Activated B cell treated with CpG ODN at 0.5 μM for 24 hours (primary cell): ENCODE measurements around the gene PSMB10. TPM values are rescaled to one million over a fixed set of nuclear protein-coding genes. Genes with fewer than 3 reads are reported as not detected.

Experiments used
- ATAC-seq: fragments of 200-7000 bp; cut with Tn5 transposase; one replicate; pipeline ENCODE4 v1.10.0; 2021; ENCODE audit warnings: low read depth, mild to moderate bottlenecking, moderate library complexity
- CTCF ChIA-PET: fragments of 350-600 bp; sonication (Branson Sonifier 250); formaldehyde crosslinking; loops from one replicate; lab custom pipeline; 2021; ENCODE audit warnings: antibody characterized with exemption; lab: Charles Lee
- POLR2A ChIA-PET: fragments of 350-600 bp; sonication (Branson Sonifier 250); formaldehyde crosslinking; loops from one replicate; lab custom pipeline; 2021; ENCODE audit warnings: antibody characterized with exemption; lab: Charles Lee
- DNase-seq: peaks from one replicate; pipeline ENCODE4 v3.0.0; 2022
- H3K27ac Mint-ChIP-seq: one replicate; pipeline ENCODE4 v1.8.0; 2020; ENCODE audit warnings: mixed read lengths
- H3K27me3 Mint-ChIP-seq: one replicate; pipeline ENCODE4 v1.8.0; 2021; ENCODE audit warnings: mixed read lengths
- H3K36me3 Mint-ChIP-seq: one replicate; pipeline ENCODE4 v1.8.0; 2021; ENCODE audit warnings: low read depth, mixed read lengths
- H3K4me1 Mint-ChIP-seq: one replicate; pipeline ENCODE4 v1.8.0; 2021; ENCODE audit warnings: mixed read lengths
- H3K4me3 Mint-ChIP-seq: one replicate; pipeline ENCODE4 v1.8.0; 2020; ENCODE audit warnings: mild to moderate bottlenecking, mixed read lengths
- H3K9me3 Mint-ChIP-seq: one replicate; pipeline ENCODE4 v1.8.0; 2020; ENCODE audit warnings: mixed read lengths
- intact Hi-C: fragments of 100-400 bp; cut with micrococcal nuclease; formaldehyde crosslinking; loops from one replicate; pipeline ENCODE4 v1.15.1; 2024
- total RNA-seq: library from RNA; stranded (reverse); gene quantifications from 2 replicates; pipeline ENCODE4 v1.2.3, GENCODE V29; 2022
- TF ChIP-seq, protein P1 (sequence below): fragments of 200-600 bp; IDR thresholded peaks from one replicate; pipeline ENCODE4 v1.8.0; 2022; ENCODE audit warnings: antibody characterized with exemption, mild to moderate bottlenecking

Gene PSMB10
- total RNA-seq, 1 donor from 2014 or later: 202 TPM

DNA sequence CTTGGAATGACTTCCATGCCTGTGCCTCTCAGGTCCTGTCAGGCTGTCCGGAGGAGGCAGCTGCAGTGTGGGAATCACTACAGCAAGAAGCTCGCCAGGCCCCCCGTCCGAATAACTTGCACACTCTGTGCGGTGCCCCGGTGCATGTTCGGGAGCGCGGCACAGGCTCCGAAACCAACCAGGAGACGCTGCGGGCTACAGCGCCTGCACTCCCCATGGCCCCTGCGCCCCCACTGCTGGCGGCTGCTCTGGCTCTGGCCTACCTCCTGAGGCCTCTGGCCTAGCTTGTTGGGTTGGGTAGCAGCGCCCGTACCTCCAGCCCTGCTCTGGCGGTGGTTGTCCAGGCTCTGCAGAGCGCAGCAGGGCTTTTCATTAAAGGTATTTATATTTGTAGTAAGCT is 50.7 kb downstream of the PSMB10 start:
- DNase-seq: no peak
- POLR2A ChIA-PET: interaction anchor here (1.1 kb wide), 1 partner anchor 13 kb away, joined by 3 read pairs; the partner anchor contains the start of gene EDC4

DNA sequence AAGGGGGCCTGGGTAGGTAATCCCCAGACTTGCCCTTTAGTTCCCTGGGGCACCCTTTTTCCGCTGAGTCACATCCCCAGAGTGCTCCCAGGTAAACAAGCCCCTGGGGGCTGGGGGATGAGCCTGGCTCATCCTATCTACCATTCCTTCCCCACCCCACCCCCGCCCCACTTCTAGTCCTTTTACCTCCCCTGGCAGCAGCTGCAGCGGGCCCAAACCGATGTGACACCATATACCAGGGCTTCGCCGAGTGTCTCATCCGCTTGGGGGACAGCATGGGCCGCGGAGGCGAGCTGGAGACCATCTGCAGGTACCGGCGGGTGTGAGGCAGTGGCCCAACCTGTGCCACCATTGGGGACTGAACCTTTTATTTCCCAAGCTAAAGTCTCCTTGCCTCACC is 51.1 kb downstream of the PSMB10 start:
- ATAC-seq: no peak
- H3K27me3 Mint-ChIP-seq: no peaks in the 10 kb centered on the region
- no peak overlapping the region for H3K4me3 Mint-ChIP-seq
- POLR2A ChIA-PET: interaction anchor here (0.5 to 1.1 kb wide), 3 partner anchors 12 to 128 kb away, joined by 3 read pairs; partner anchors contain the start of gene EDC4
- intact Hi-C loops: no loop called here
- no peaks in the 10 kb centered on the region for H3K9me3 Mint-ChIP-seq
- TF ChIP-seq, protein P1, sequence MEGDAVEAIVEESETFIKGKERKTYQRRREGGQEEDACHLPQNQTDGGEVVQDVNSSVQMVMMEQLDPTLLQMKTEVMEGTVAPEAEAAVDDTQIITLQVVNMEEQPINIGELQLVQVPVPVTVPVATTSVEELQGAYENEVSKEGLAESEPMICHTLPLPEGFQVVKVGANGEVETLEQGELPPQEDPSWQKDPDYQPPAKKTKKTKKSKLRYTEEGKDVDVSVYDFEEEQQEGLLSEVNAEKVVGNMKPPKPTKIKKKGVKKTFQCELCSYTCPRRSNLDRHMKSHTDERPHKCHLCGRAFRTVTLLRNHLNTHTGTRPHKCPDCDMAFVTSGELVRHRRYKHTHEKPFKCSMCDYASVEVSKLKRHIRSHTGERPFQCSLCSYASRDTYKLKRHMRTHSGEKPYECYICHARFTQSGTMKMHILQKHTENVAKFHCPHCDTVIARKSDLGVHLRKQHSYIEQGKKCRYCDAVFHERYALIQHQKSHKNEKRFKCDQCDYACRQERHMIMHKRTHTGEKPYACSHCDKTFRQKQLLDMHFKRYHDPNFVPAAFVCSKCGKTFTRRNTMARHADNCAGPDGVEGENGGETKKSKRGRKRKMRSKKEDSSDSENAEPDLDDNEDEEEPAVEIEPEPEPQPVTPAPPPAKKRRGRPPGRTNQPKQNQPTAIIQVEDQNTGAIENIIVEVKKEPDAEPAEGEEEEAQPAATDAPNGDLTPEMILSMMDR: no peak
- no peak for DNase-seq
- CTCF ChIA-PET: interaction anchor here (1.0 to 5.8 kb wide), 3 partner anchors 39 to 155 kb away, joined by 3 to 79 read pairs (median 4); no protein-coding TSS in a partner anchor
- no peaks in the 10 kb centered on the region for H3K4me1 Mint-ChIP-seq
- peaks cover 50% of the 10 kb centered on the region for H3K36me3 Mint-ChIP-seq
- H3K27ac Mint-ChIP-seq: no peak overlapping the region

More for the DNA sequence above, 50.7 kb downstream of the PSMB10 start:
- H3K36me3 Mint-ChIP-seq: peaks cover 46% of the 10 kb centered on the region
- no peak overlapping the region for H3K27ac Mint-ChIP-seq
- intact Hi-C loops: no loop called here
- no peak for ATAC-seq
- no peaks in the 10 kb centered on the region for H3K27me3 Mint-ChIP-seq
- CTCF ChIA-PET: interaction anchor here (1.0 to 5.8 kb wide), 4 partner anchors 39 to 155 kb away, joined by 3 to 79 read pairs (median 4); no protein-coding TSS in a partner anchor
- H3K9me3 Mint-ChIP-seq: no peaks in the 10 kb centered on the region
- H3K4me1 Mint-ChIP-seq: no peaks in the 10 kb centered on the region
- TF ChIP-seq, protein P1: no peak
- H3K4me3 Mint-ChIP-seq: no peak overlapping the region

DNA sequence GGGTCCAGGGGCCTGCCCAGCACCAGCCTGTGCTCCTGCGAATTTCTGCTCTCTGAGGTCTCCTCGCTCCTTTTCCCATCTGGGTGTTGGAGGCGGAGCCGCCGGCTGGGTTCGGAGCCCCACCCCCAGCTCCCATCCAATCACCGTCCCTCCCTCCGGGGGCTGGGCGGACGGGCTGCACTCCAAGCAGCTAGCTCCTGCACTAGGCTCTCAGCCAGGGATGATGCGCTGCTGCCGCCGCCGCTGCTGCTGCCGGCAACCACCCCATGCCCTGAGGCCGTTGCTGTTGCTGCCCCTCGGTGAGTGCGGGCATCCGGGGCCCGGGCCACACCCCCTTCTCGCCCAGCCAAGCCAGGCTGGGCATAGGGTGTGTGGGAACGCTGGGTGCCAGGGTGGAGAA is 52.0 kb downstream of the PSMB10 start, which contains the start of gene NRN1L:
NRN1L (plus strand) TSS at position 202 of the 400 bp plus-strand sequence; CDS start at position 221, 19 bp downstream.
- no peak for DNase-seq
- no peaks in the 10 kb centered on the region for H3K9me3 Mint-ChIP-seq
- H3K27ac Mint-ChIP-seq: no peak within 1 kb of the TSS
- TF ChIP-seq, protein P1: no peak
- ChIA-PET CTCF (interaction anchor here (0.9 to 5.8 kb wide), 17 partner anchors 7 to 393 kb away, joined by 3 to 79 read pairs (median 5); partner anchors contain the start of genes DDX28 and DUS2), POLR2A (interaction anchor here (0.6 to 1.1 kb wide), 2 partner anchors 11 to 99 kb away, joined by 3 read pairs; partner anchors contain the start of gene EDC4)
- peaks cover 58% of the 10 kb centered on the region for H3K36me3 Mint-ChIP-seq
- intact Hi-C loops: no loop called here
- H3K4me3 Mint-ChIP-seq: no peak within 1 kb of the TSS
- H3K4me1 Mint-ChIP-seq: no peaks in the 10 kb centered on the region
- ATAC-seq: no peak
- H3K27me3 Mint-ChIP-seq: no peaks in the 10 kb centered on the region

Other genes starting within 250 kb of the PSMB10 start
- gene GFOD2, start 217.5 kb downstream of the PSMB10 start, total RNA-seq: 9.7 and 12.6 TPM in 2 replicates
- 25.2 and 30.6 TPM in 2 replicates for gene RANBP10, start 130.3 kb downstream of the PSMB10 start, total RNA-seq
- gene TSNAXIP1, start 130.0 kb downstream of the PSMB10 start, total RNA-seq: 1.2 and 1.9 TPM in 2 replicates
- gene THAP11, start 94.5 kb downstream of the PSMB10 start, total RNA-seq: 24.2 and 24.9 TPM in 2 replicates
- gene NUTF2, start 89.9 kb downstream of the PSMB10 start, total RNA-seq: 99.0 and 99.7 TPM in 2 replicates
- 50.7 and 54.2 TPM in 2 replicates for gene CENPT, start 89.2 kb downstream of the PSMB10 start, total RNA-seq
- 71.5 TPM in 2 replicates for gene EDC4, start 63.8 kb downstream of the PSMB10 start, total RNA-seq
- gene NRN1L, start 52.0 kb downstream of the PSMB10 start, total RNA-seq: 0.69 and 1.4 TPM in 2 replicates
- 19.2 and 22.0 TPM in 2 replicates for gene PSKH1, start 43.6 kb downstream of the PSMB10 start, total RNA-seq
- gene CTRL, start 5.0 kb downstream of the PSMB10 start, total RNA-seq: 4.1 and 6.2 TPM in 2 replicates
- 15.8 and 17.0 TPM in 2 replicates for gene LCAT, start 7.3 kb upstream of the PSMB10 start, total RNA-seq
- 24.6 and 37.9 TPM in 2 replicates for gene SLC12A4, start 31.8 kb upstream of the PSMB10 start, total RNA-seq
- 0.29 and 0.38 TPM in 2 replicates for gene DPEP3, start 43.6 kb upstream of the PSMB10 start, total RNA-seq
- gene DPEP2, start 62.6 kb upstream of the PSMB10 start, total RNA-seq: 10.5 and 13.8 TPM in 2 replicates
- gene DPEP2NB, start 79.1 kb upstream of the PSMB10 start, total RNA-seq: not detected in 2 replicates
- gene DDX28, start 86.4 kb upstream of the PSMB10 start, total RNA-seq: 19.2 and 19.7 TPM in 2 replicates
- 54.2 and 62.0 TPM in 2 replicates for gene DUS2, start 86.4 kb upstream of the PSMB10 start, total RNA-seq
- gene NFATC3, start 148.5 kb upstream of the PSMB10 start, total RNA-seq: 64.8 and 72.0 TPM in 2 replicates